Measurements from ENCODE around the gene NIPBL. TPM values are rescaled to one million over a fixed set of nuclear protein-coding genes. Genes with fewer than 3 reads are reported as not detected.
A peak's percentile ranks its signal among the peaks of the same experiment; 100 is the strongest.

NIPBL gene
- total and polyA plus RNA-seq, 10 of the 15 experiments (the other 5 are each of a cell fraction or from before 2014, with no cell fraction given): 10.4 to 50.4 (median 20.2) TPM

- TF ChIP-seq MEF2A (IDR thresholded peaks at IDR 0.05; ENCODE audit: insufficient read depth, low read depth, low read length) (no peak), PML (IDR thresholded peaks at IDR 0.05; ENCODE audit: low read length) (no peak), NR2F1 (conservative IDR thresholded peaks at IDR 0.05) (0 out of 2 replicates have a peak, but pooled peaks have one; percentile 11), ASH2L (IDR thresholded peaks at IDR 0.05; ENCODE audit: borderline replicate concordance, low read depth) (no peak), SUZ12 (IDR thresholded peaks at IDR 0.05; ENCODE audit: unreplicated experiment) (no peak), CBX5 (IDR thresholded peaks at IDR 0.05; ENCODE audit: low read depth) (no peak), RELA (IDR thresholded peaks at IDR 0.05; ENCODE audit: borderline replicate concordance, partially characterized antibody) (no peak), IKZF2 (IDR thresholded peaks at IDR 0.05) (peak; percentile 52 to 54; a peak in 2 of 4 replicates), CBX3 (IDR thresholded peaks at IDR 0.05; ENCODE audit: borderline replicate concordance, low read depth) (no peak), CEBPB (IDR thresholded peaks at IDR 0.05; ENCODE audit: borderline replicate concordance in 1 of 2, low read depth in 2 of 2, low read length in 2 of 2) (no peak), NBN (IDR thresholded peaks at IDR 0.05) (peak; percentile 47; the same call in 1 of the 2 replicates), LARP7 (IDR thresholded peaks at IDR 0.05) (no peak), RB1 (IDR thresholded peaks at IDR 0.05; ENCODE audit: borderline replicate concordance) (no peak), IRF4 (IDR thresholded peaks at IDR 0.05; ENCODE audit: low read depth, low read length) (no peak), POU2F2 (IDR thresholded peaks at IDR 0.05; ENCODE audit: borderline replicate concordance, low read depth, low read length) (no peak), JUNB (IDR thresholded peaks at IDR 0.05) (no peak), RBBP5 (conservative IDR thresholded peaks at IDR 0.05) (no peak), RFX5 (IDR thresholded peaks at IDR 0.05; ENCODE audit: low read depth, low read length) (no peak)
Measured at GRCh38 chr5:36882250-36882649, 5.7 kb downstream of the NIPBL start (continued).
